D721Med (cell line): ENCODE results near the gene POGZ.
A peak's percentile ranks its signal among the peaks of the same experiment; 100 is the strongest.

ENCODE experiments used
- DNase-seq: peaks from one replicate; pipeline ENCODE4 v3.0.0; 2011; ENCODE audit warnings: low spot score; ENCODE audit not compliant: insufficient read length
- FAIRE-seq: peaks from 2 replicates; lab custom pipeline; 2011; peaks lifted over from hg19 to GRCh38; lab: Jason Lieb, UNC
- CTCF ChIP-seq: IDR thresholded peaks from 2 replicates; pipeline ENCODE4 v1.5.1; 2012; ENCODE audit warnings: mild to moderate bottlenecking, control low read depth; ENCODE audit not compliant: insufficient read depth; ENCODE audit errors: missing control alignments

The POGZ gene

GRCh38 chr1:151465026-151465425 is 5.7 kb upstream of the POGZ start:
- TF ChIP-seq CTCF = no peak
- FAIRE-seq (no peak), DNase-seq (no peak)

- DNase-seq (no peak), FAIRE-seq (no peak)
- no peak for TF ChIP-seq CTCF
These were observed 2.4 kb upstream of the POGZ start for GRCh38 chr1:151461694-151462093.

DNA sequence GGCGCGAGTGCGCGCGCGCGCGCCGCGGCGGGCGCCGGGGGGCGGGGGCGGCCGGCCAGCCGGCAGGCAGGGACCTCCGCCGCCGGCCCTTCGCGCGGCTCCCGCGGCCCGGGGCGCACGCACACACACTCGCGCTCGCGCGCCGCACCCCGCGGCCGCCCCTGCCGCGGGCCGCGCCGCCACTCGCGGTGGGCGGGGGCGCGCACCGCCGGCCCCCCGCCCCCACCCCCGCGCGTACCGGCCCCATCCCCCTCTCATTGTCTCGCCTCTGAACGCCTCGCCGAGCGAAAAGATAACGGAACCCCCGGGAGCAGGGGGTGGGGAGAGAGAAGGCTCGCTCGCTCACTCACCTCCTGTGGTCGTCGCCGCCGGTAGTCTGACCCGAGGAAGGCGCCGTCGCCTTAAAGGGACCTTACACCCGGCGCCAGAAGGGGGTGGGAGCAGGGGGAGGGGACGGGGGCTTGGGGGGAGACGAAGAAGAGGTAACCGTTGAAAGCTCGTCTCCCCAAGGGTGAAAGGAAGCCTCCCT is 428 bp downstream of the POGZ start:
- DNase-seq = no peak
- FAIRE-seq = no peak
- TF ChIP-seq CTCF = no peak

- DNase-seq = peak; percentile 58
- no peak for TF ChIP-seq CTCF
- FAIRE-seq = no peak
These were observed 1.1 kb downstream of the POGZ start for GRCh38 chr1:151457911-151458801.

- TF ChIP-seq CTCF = no peak
- peak; percentile 11 for FAIRE-seq
These were observed 3.3 kb downstream of the POGZ start for GRCh38 chr1:151455966-151456365.

GRCh38 chr1:151455231-151455630 is 4.1 kb downstream of the POGZ start:
- no peak for FAIRE-seq
- TF ChIP-seq CTCF = no peak
- DNase-seq = no peak

More at GRCh38 chr1:151455966-151456365, 3.3 kb downstream of the POGZ start:
- no peak for DNase-seq

- TF ChIP-seq CTCF = no peak
- DNase-seq (no peak), FAIRE-seq (no peak)
These were observed 11.6 kb downstream of the POGZ start for GRCh38 chr1:151447696-151448095.
